ENCODE measurements around the gene TMEM94. TPM values are rescaled to one million over a fixed set of nuclear protein-coding genes. Genes with fewer than 3 reads are reported as not detected.

The TMEM94 gene
- total and polyA plus RNA-seq, 9 of the 15 experiments (the other 6 are each of a cell fraction or from before 2014, with no cell fraction given) = 0.35 to 48.1 (median 14.4) TPM

GRCh38 chr17:75547091-75547490, 90.7 kb downstream of the TMEM94 start:
- no peaks in the 10 kb centered on the region for H3K27me3 ChIP-seq (ENCODE audit: control insufficient read depth in 2 of 2, insufficient read depth in 2 of 2, low read length in 2 of 2)
- no peak overlapping the region for H3K27ac ChIP-seq (ENCODE audit: extremely low read depth, low read depth, low read length)
- WGBS (ENCODE audit: insufficient coverage, low coverage, missing lambda C conversion rate) = 74% methylated on average over 8 of the region's 9 CpGs
- H3K9me1 ChIP-seq (ENCODE audit: control insufficient read depth, insufficient read depth, low read length) = no peaks in the 10 kb centered on the region
- intact Hi-C loops (cut with micrococcal nuclease) (no loop called here), in situ Hi-C loops (cut with MboI) (no loop called here)
- no peak for ATAC-seq
- H3K9me3 ChIP-seq (replicated peaks; ENCODE audit: control insufficient read depth, insufficient read depth, low read depth, low read length) = no peaks in the 10 kb centered on the region
- H3K9ac ChIP-seq (ENCODE audit: insufficient read depth in 1 of 2, low read depth in 2 of 2, low read length in 2 of 2) = no peak overlapping the region; a peak in 2 of 4 replicates
- no peak overlapping the region for H3K4me3 ChIP-seq
- TF ChIP-seq E2F8 (IDR thresholded peaks at IDR 0.05; ENCODE audit: low read depth, partially characterized antibody) (no peak), BRF1 (IDR thresholded peaks at IDR 0.05; ENCODE audit: borderline replicate concordance, extremely low read depth, insufficient read length) (no peak), HLTF (IDR thresholded peaks at IDR 0.05) (no peak), E2F1 (CRISPR knock-in tag; IDR thresholded peaks at IDR 0.05) (no peak)
- no peak overlapping the region for H3K4me2 ChIP-seq (ENCODE audit: insufficient read depth, low read length)
- H3K4me1 ChIP-seq (replicated peaks in 1 of 2; ENCODE audit: control insufficient read depth in 2 of 2, insufficient read depth in 2 of 2, low read length in 2 of 2) = peaks cover 0 to 36% of the 10 kb centered on the region in 2 experiments; a peak in 3 of 5 replicates
- POLR2A ChIA-PET = no interaction called here
- H4K20me1 ChIP-seq (replicated peaks; ENCODE audit: control insufficient read depth, insufficient read depth, low read length) = peaks cover 8% of the 10 kb centered on the region; the same call in 1 of the 2 replicates
- H2AFZ ChIP-seq (ENCODE audit: low read depth, low read length) = no peak overlapping the region
- no peaks in the 10 kb centered on the region for H3K79me2 ChIP-seq (ENCODE audit: control insufficient read depth, insufficient read depth, low read length)
- CTCF ChIA-PET (ENCODE audit: low intra/inter-chr PET ratio) = no interaction called here
- H3K36me3 ChIP-seq (ENCODE audit: control insufficient read depth, insufficient read depth, low read length) = no peaks in the 10 kb centered on the region
- BruUV-seq (replicated peaks) = no TSS peak
- no peak for DNase-seq (ENCODE audit: extremely low read depth in 1 of 4, low spot score in 3 of 4)
- FAIRE-seq = no peak
